HCT116 (cell line): ENCODE data around the gene ANAPC4.

ENCODE experiments used
- CTCF ChIP-seq, 3 experiments: fragments of 200-600 bp in 1 of 3; sonication (generic) in 1 of 3; IDR thresholded peaks in 2 of 3; conservative IDR thresholded peaks in 1 of 3; 2 replicates each; pipeline ENCODE4 v1.5.1; 2012 to 2017; ENCODE audit warnings: low read depth in 2 of 3, low read length in 2 of 3, antibody characterized with exemption in 1 of 3, borderline replicate concordance in 1 of 3, control low read depth in 1 of 3, mild to moderate bottlenecking in 1 of 3, mixed read lengths in 1 of 3, mixed run types in 1 of 3, moderate library complexity in 1 of 3; ENCODE audit not compliant: insufficient read depth in 1 of 3
- TCF7L2 ChIP-seq: IDR thresholded peaks from 2 replicates; pipeline ENCODE4 v1.7.0; 2011; ENCODE audit warnings: borderline replicate concordance, inconsistent platforms; ENCODE audit not compliant: insufficient read depth, insufficient read length; ENCODE audit errors: extremely low read depth

- no peak for TF ChIP-seq TCF7L2
- no peak for TF ChIP-seq CTCF (IDR thresholded peaks at IDR 0.05 in 2 of 3, conservative IDR thresholded peaks at IDR 0.05 in 1 of 3; ENCODE audit: borderline replicate concordance in 1 of 3, insufficient read depth in 1 of 3, low read depth in 2 of 3, low read length in 2 of 3)
These were observed 90.1 kb downstream of the ANAPC4 start for GRCh38 chr4:25466966-25467697.
